Measurements from ENCODE around the gene FUT6.

Gene FUT6

GRCh38 chr19:5799247-5800241 is 40.0 kb downstream of the FUT6 start:
- no peak for TF ChIP-seq CTCF (IDR thresholded peaks at IDR 0.05; ENCODE audit: extremely low read depth, missing control alignments)
- DNase-seq (ENCODE audit: low spot score) = no peak

- no peak for DNase-seq (ENCODE audit: low spot score)
- no peak for TF ChIP-seq CTCF (IDR thresholded peaks at IDR 0.05; ENCODE audit: extremely low read depth, missing control alignments)
Observed at GRCh38 chr19:5798244-5798643, 41.3 kb downstream of the FUT6 start.

GRCh38 chr19:5795382-5795919 is 44.1 kb downstream of the FUT6 start:
- DNase-seq (ENCODE audit: low spot score) = no peak
- no peak for TF ChIP-seq CTCF (IDR thresholded peaks at IDR 0.05; ENCODE audit: extremely low read depth, missing control alignments)

- no peak for DNase-seq (ENCODE audit: low spot score)
- TF ChIP-seq CTCF (IDR thresholded peaks at IDR 0.05; ENCODE audit: extremely low read depth, missing control alignments) = no peak
Observed at GRCh38 chr19:5793188-5793587, 46.3 kb downstream of the FUT6 start.

GRCh38 chr19:5792224-5792623 is 47.3 kb downstream of the FUT6 start:
- no peak for TF ChIP-seq CTCF (IDR thresholded peaks at IDR 0.05; ENCODE audit: extremely low read depth, missing control alignments)
- DNase-seq (ENCODE audit: low spot score) = no peak

DNA sequence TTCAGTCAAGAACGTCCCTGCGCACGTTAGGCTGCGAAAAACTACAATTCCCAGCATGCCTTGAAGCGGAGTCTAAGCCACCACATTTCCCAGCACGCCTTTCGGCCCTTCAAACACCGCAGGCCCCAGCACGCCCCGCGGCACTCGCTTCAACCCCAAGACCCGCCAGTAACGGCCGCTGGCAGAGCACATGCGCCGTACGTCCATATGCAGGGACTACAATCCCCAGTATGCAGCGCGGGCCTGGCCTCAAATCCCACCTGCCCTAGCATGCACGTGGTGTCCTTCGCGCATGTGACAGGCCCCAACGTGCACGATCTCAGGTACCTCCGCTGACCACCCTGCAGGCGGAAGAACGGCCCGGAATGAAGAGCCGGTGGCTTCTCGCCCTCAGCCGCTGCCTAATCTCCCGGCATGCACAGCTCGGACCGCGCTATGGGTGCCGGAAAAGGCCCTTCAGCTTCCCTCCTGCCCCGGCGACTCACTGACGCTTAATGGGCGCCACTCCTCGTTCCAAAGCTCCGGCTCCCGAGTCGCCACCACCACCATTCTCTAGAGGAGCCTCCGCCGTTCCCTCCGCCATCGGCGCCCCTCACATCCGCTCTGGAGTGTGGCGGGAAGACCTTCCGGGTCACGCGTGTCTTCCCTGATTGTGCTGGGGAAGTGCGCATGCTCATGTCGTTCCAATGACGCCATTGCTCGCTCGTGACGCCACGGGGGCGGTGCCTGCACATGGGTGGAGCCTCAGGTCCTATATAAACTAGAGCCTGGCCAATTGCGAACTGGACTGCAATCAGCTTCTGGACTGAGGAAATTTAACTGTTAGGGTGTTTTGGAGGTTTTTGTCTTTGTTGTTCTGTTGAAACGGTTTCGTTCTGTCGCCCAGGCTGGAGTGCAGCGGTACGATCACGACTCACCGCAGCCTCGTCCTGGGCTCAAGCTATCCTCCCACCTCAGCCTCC is 48.7 kb downstream of the FUT6 start, which contains the start of gene DUS3L:
Gene DUS3L (minus strand): TSS at position 605 of the 962 bp plus-strand sequence. CDS start 22 bp downstream, at position 583.
- TF ChIP-seq CTCF (IDR thresholded peaks at IDR 0.05; ENCODE audit: extremely low read depth, missing control alignments) = no peak

More for the DNA sequence above, 48.7 kb downstream of the FUT6 start, which contains the start of gene DUS3L:
- peak; percentile 99 for DNase-seq (ENCODE audit: low spot score)

Measured in GM20000 (cell line).